GM12891 (cell line): ENCODE data around the gene MYLIP.

Source experiments
- PAX5 ChIP-seq: IDR thresholded peaks from 2 replicates; pipeline ENCODE4 v1.6.1; 2011; ENCODE audit warnings: low read length, moderate library complexity, mild to moderate bottlenecking; ENCODE audit not compliant: insufficient read depth, severe bottlenecking
- POLR2A ChIP-seq: IDR thresholded peaks from 2 replicates; pipeline ENCODE4 v1.6.1; 2011; ENCODE audit warnings: low read depth, low read length, control low read depth
- POLR2AphosphoS5 ChIP-seq: IDR thresholded peaks from 2 replicates; pipeline ENCODE4 v1.6.1; 2011; ENCODE audit warnings: low read depth, low read length, control low read depth
- POU2F2 ChIP-seq: IDR thresholded peaks from 2 replicates; pipeline ENCODE4 v1.6.1; 2011; ENCODE audit warnings: low read depth, mild to moderate bottlenecking, control low read depth, low read length, moderate library complexity
- TAF1 ChIP-seq: IDR thresholded peaks from 2 replicates; pipeline ENCODE4 v1.6.1; 2011; ENCODE audit warnings: low read depth, low read length, control low read depth

DNA sequence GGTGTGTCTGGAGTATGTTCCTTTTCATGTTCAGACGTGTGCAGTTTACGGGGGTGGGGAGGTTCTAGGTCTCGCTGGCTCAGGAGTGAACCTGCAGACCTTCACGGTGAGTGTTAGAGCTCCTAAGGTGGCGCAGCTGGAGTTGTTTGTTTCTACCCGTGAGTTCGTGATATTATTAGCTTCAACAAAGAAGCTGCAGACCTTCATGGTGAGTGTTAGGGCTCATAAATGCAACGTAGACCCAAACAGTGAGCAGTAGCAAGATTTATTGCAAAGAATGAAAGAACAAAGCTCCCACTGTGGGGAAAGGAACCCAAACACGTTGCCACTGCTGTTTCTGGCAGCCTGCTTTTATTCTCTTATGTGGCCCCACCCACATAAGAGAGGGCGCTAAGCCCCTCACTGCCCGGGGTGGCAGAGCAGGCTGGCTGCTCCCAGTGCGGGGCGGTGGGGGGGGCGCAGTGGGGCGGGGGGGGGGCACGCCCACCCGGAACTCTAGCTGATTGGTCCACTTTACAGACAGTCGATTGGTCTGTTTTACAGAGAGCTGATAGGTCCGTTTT lies 68.2 kb downstream of the MYLIP start:
- no peak for TF ChIP-seq POLR2A
- no peak for TF ChIP-seq TAF1
- TF ChIP-seq PAX5, result no peak
- no peak for TF ChIP-seq POU2F2
- no peak for TF ChIP-seq POLR2AphosphoS5
